H1 (cell line): ENCODE results near the gene SYVN1. TPM values are rescaled to one million over a fixed set of nuclear protein-coding genes. Genes with fewer than 3 reads are reported as not detected.

Experiments
- CTCF ChIA-PET: fragments of 300-600 bp; sonication (Branson Sonifier 250); formaldehyde crosslinking; loops from one replicate; lab custom pipeline; 2021; ENCODE audit not compliant: partially characterized antibody; lab: Charles Lee
- POLR2A ChIA-PET: fragments of 300-600 bp; sonication (Branson Sonifier 250); formaldehyde crosslinking; loops from one replicate; lab custom pipeline; 2021; ENCODE audit warnings: inconsistent platforms; ENCODE audit not compliant: partially characterized antibody; lab: Charles Lee
- DNase-seq, 2 experiments: peaks; one replicate each; pipeline versions ENCODE4 v3.0.0 to v3.0.0-alpha.2; 2010 to 2022; ENCODE audit warnings: low spot score in 2 of 2, low read depth in 1 of 2, mixed read lengths in 1 of 2
- FAIRE-seq: peaks from 2 replicates; lab custom pipeline; 2011; peaks lifted over from hg19 to GRCh38; lab: Jason Lieb, UNC
- H2AFZ ChIP-seq: 2 replicates; pipeline ENCODE4 v1.8.1; 2012; ENCODE audit warnings: low read length, inconsistent platforms
- H2AK5ac ChIP-seq: 2 replicates; pipeline ENCODE4 v1.6.1; 2013; ENCODE audit warnings: low read depth, low read length
- H2BK120ac ChIP-seq: replicated peaks from 2 replicates; pipeline ENCODE3; 2013; ENCODE audit warnings: low read depth, low read length, inconsistent platforms
- H2BK12ac ChIP-seq: 2 replicates; pipeline ENCODE4 v1.6.1; 2013; ENCODE audit warnings: low read depth, low read length
- H2BK15ac ChIP-seq: 2 replicates; pipeline ENCODE4 v1.6.1; 2013; ENCODE audit warnings: low read length
- H2BK20ac ChIP-seq: 2 replicates; pipeline ENCODE4 v1.6.1; 2013; ENCODE audit warnings: low read length
- H2BK5ac ChIP-seq: 2 replicates; pipeline ENCODE4 v1.6.1; 2013; ENCODE audit warnings: low read depth, low read length
- H3K14ac ChIP-seq: 2 replicates; pipeline ENCODE4 v1.6.1; 2013; ENCODE audit warnings: inconsistent platforms; ENCODE audit not compliant: insufficient read length
- H3K18ac ChIP-seq: 2 replicates; pipeline ENCODE4 v1.6.1; 2013; ENCODE audit warnings: low read length; ENCODE audit errors: extremely low read depth
- H3K23ac ChIP-seq: 2 replicates; pipeline ENCODE4 v1.6.1; 2013; ENCODE audit warnings: inconsistent platforms; ENCODE audit not compliant: insufficient read length
- H3K23me2 ChIP-seq: 2 replicates; pipeline ENCODE4 v1.6.1; 2013; ENCODE audit warnings: low read depth, low read length
- H3K27ac ChIP-seq: 2 replicates; pipeline ENCODE4 v1.6.1; 2011; ENCODE audit warnings: low read depth, low read length, inconsistent platforms
- H3K27me3 ChIP-seq, 4 experiments: replicated peaks in 1 of 4; 1 replicate in 1 of 4; 2 replicates in 3 of 4; pipeline versions ENCODE4 v1.6.1 to v1.8.1; 2011 to 2013; ENCODE audit warnings: low read length in 3 of 4, mild to moderate bottlenecking in 3 of 4, inconsistent platforms in 2 of 4, mixed read lengths in 2 of 4, moderate library complexity in 1 of 4; ENCODE audit not compliant: control insufficient read depth in 3 of 4, insufficient read depth in 3 of 4; ENCODE audit errors: extremely low read depth in 1 of 4
- H3K36me3 ChIP-seq, 4 experiments: 2 replicates each; pipeline versions ENCODE4 v1.6.1 to v1.8.1; 2011 to 2013; ENCODE audit warnings: mild to moderate bottlenecking in 4 of 4, low read length in 3 of 4, moderate library complexity in 2 of 4, control low read depth in 1 of 4, inconsistent platforms in 1 of 4; ENCODE audit not compliant: insufficient read depth in 4 of 4, control insufficient read depth in 2 of 4
- H3K4ac ChIP-seq: replicated peaks from 2 replicates; pipeline ENCODE3; 2013; ENCODE audit warnings: low read length, low read depth, mixed read lengths, inconsistent platforms; ENCODE audit not compliant: insufficient read length
- H3K4me1 ChIP-seq, 4 experiments: replicated peaks in 1 of 4; 1 replicate in 1 of 4; 2 replicates in 3 of 4; pipeline versions ENCODE4 v1.6.1 to v1.8.1; 2011 to 2013; ENCODE audit warnings: low read length in 3 of 4, inconsistent platforms in 2 of 4, mixed read lengths in 1 of 4; ENCODE audit not compliant: insufficient read depth in 4 of 4, control insufficient read depth in 3 of 4
- H3K4me2 ChIP-seq, 2 experiments: 2 replicates each; pipeline versions ENCODE4 v1.6.1 to v1.8.1; 2011 to 2013; ENCODE audit warnings: low read depth in 2 of 2, low read length in 2 of 2, control low read depth in 1 of 2, inconsistent platforms in 1 of 2, mild to moderate bottlenecking in 1 of 2; ENCODE audit not compliant: insufficient read depth in 1 of 2
- H3K4me3 ChIP-seq, 4 experiments: fragments of 200-600, 300-600 bp in 1 of 4; sonication (generic), shearing (Covaris generic), sonication (Bioruptor Twin) in 1 of 4; 2 replicates each; pipeline versions ENCODE4 v1.5.1 to v1.8.1; 2011 to 2016; ENCODE audit warnings: low read length in 4 of 4, low read depth in 3 of 4, control low read depth in 2 of 4, inconsistent platforms in 2 of 4, mild to moderate bottlenecking in 2 of 4, mixed read lengths in 1 of 4, moderate library complexity in 1 of 4; ENCODE audit not compliant: insufficient read depth in 2 of 4; ENCODE audit errors: extremely low read depth in 1 of 4
- H3K56ac ChIP-seq: replicated peaks from 2 replicates; pipeline ENCODE3; 2013; ENCODE audit warnings: low read depth, mild to moderate bottlenecking, mixed read lengths, low read length, inconsistent platforms; ENCODE audit not compliant: insufficient read length
- H3K79me1 ChIP-seq: 2 replicates; pipeline ENCODE4 v1.6.1; 2013; ENCODE audit warnings: low read depth, low read length, control low read depth
- H3K79me2 ChIP-seq, 2 experiments: 2 replicates each; pipeline versions ENCODE4 v1.6.1 to v1.8.1; 2012 to 2013; ENCODE audit warnings: low read length in 2 of 2, mild to moderate bottlenecking in 2 of 2, inconsistent platforms in 1 of 2; ENCODE audit not compliant: insufficient read depth in 2 of 2, control insufficient read depth in 1 of 2
- H3K9ac ChIP-seq, 4 experiments: replicated peaks in 1 of 4; 1 replicate in 1 of 4; 2 replicates in 3 of 4; pipeline versions ENCODE4 v1.6.1 to v1.8.1; 2011 to 2013; ENCODE audit warnings: low read depth in 3 of 4, low read length in 3 of 4, control low read depth in 2 of 4, mild to moderate bottlenecking in 2 of 4, moderate library complexity in 2 of 4, inconsistent platforms in 1 of 4; ENCODE audit errors: extremely low read depth in 1 of 4
- H3K9me3 ChIP-seq, 2 experiments: 2 replicates each; pipeline versions ENCODE4 v1.6.1 to v1.8.1; 2012 to 2013; ENCODE audit warnings: mild to moderate bottlenecking in 2 of 2, moderate library complexity in 2 of 2, control low read depth in 1 of 2, inconsistent platforms in 1 of 2, low read depth in 1 of 2, low read length in 1 of 2, mixed read lengths in 1 of 2; ENCODE audit not compliant: insufficient read depth in 2 of 2
- H4K20me1 ChIP-seq, 2 experiments: replicated peaks in 1 of 2; 2 replicates each; pipeline versions ENCODE3 to v1.8.1; 2011 to 2013; ENCODE audit warnings: inconsistent platforms in 2 of 2, low read length in 2 of 2, mild to moderate bottlenecking in 1 of 2; ENCODE audit not compliant: insufficient read depth in 2 of 2, control insufficient read depth in 1 of 2
- H4K5ac ChIP-seq: 2 replicates; pipeline ENCODE4 v1.6.1; 2013; ENCODE audit warnings: low read length, low read depth, mixed read lengths, inconsistent platforms; ENCODE audit not compliant: insufficient read length
- H4K8ac ChIP-seq: 2 replicates; pipeline ENCODE4 v1.8.0; 2013; ENCODE audit warnings: mild to moderate bottlenecking, moderate library complexity, low read length, inconsistent platforms; ENCODE audit not compliant: insufficient read depth; ENCODE audit errors: extremely low read depth
- H4K91ac ChIP-seq: replicated peaks from 2 replicates; pipeline ENCODE3; 2013; ENCODE audit warnings: low read length, mixed read lengths, inconsistent platforms; ENCODE audit not compliant: insufficient read length
- BRCA1 ChIP-seq: IDR thresholded peaks from 2 replicates; pipeline ENCODE4 v1.6.1; 2012; ENCODE audit warnings: low read depth, low read length, improper control_type of control experiment
- CEBPB ChIP-seq: IDR thresholded peaks from 2 replicates; pipeline ENCODE4 v1.6.1; 2012; ENCODE audit warnings: low read depth, low read length
- CHD2 ChIP-seq: IDR thresholded peaks from 2 replicates; pipeline ENCODE4 v1.6.1; 2012; ENCODE audit warnings: low read length, improper control_type of control experiment
- CTBP2 ChIP-seq: IDR thresholded peaks from 2 replicates; pipeline ENCODE4 v1.7.0; 2011; ENCODE audit warnings: borderline replicate concordance, mild to moderate bottlenecking, moderate library complexity, mixed read lengths, low read length; ENCODE audit not compliant: insufficient read depth, insufficient read length
- GTF2F1 ChIP-seq: IDR thresholded peaks from 2 replicates; pipeline ENCODE4 v1.6.1; 2012; ENCODE audit warnings: low read depth, low read length, improper control_type of control experiment, borderline replicate concordance
- HDAC6 ChIP-seq: IDR thresholded peaks from one replicate; pipeline ENCODE4 v1.7.1; 2012; ENCODE audit warnings: low read depth, mild to moderate bottlenecking, inconsistent platforms, low read length, moderate library complexity
- KDM4A ChIP-seq: IDR thresholded peaks from one replicate; pipeline ENCODE4 v1.7.1; 2012; ENCODE audit warnings: low read depth, mild to moderate bottlenecking, moderate library complexity, low read length, inconsistent platforms; ENCODE audit not compliant: severe bottlenecking
- MAFK ChIP-seq: IDR thresholded peaks from 2 replicates; pipeline ENCODE4 v1.6.1; 2012; ENCODE audit warnings: low read depth, mild to moderate bottlenecking, improper control_type of control experiment, low read length
- RNF2 ChIP-seq: fragments of 200-900, 300-1000 bp; sonication (generic); IDR thresholded peaks from 2 replicates; pipeline ENCODE4 v1.7.1; 2016; ENCODE audit warnings: borderline replicate concordance, low read depth, mild to moderate bottlenecking, antibody characterized with exemption, low read length; ENCODE audit not compliant: poor library complexity, severe bottlenecking; ENCODE audit errors: missing control alignments
- SP4 ChIP-seq: IDR thresholded peaks from 2 replicates; pipeline ENCODE4 v1.6.1; 2012; ENCODE audit warnings: low read length, inconsistent platforms
- TBP ChIP-seq: IDR thresholded peaks from 2 replicates; pipeline ENCODE4 v1.6.1; 2011; ENCODE audit warnings: low read depth, low read length, improper control_type of control experiment
- TCF12 ChIP-seq: IDR thresholded peaks from 2 replicates; pipeline ENCODE4 v1.6.1; 2011; ENCODE audit warnings: low read depth, mild to moderate bottlenecking, low read length
- WGBS, 2 experiments: shearing (Covaris generic) in 1 of 2; methylation state at CpG; one replicate each; pipeline versions ENCODE4 v1.1.6 to v1.1.7; 2013 to 2015; ENCODE audit warnings: low lambda C conversion rate in 2 of 2, mixed read lengths in 2 of 2, inconsistent platforms in 1 of 2, low coverage in 1 of 2, missing lambda C conversion rate in 1 of 2; ENCODE audit not compliant: insufficient replicate concordance in 2 of 2, insufficient coverage in 1 of 2, insufficient read length in 1 of 2; ENCODE audit errors: extremely low coverage in 1 of 2, missing lambda C conversion rate in 1 of 2; 5-methylcytosine and 5-hydroxymethylcytosine counted together
- polyA plus RNA-seq, 7 experiments: library from polyadenylated mRNA; depleted of rRNA in 3 of 7; stranded (reverse) in 5 of 7; unstranded in 2 of 7; fragments of >200 nt in 5 of 7; fragments of 200-250 nt in 2 of 7; gene quantifications; 1 replicate in 5 of 7; 2 replicates in 1 of 7; 4 replicates in 1 of 7; pipeline versions ENCODE4 v1.2.1 to v1.2.3, GENCODE V29; 2011 to 2013; ENCODE audit warnings: missing spikeins in 2 of 7, mixed read lengths in 2 of 7
- total RNA-seq: library from RNA; stranded (reverse); fragmentation: NEBNext Ultra II Directional; extraction: Animal tissue kit (Norgen Biotek cat#: 25700); gene quantifications from 2 replicates; pipeline ENCODE4 v1.2.1, GENCODE V29; 2021

The SYVN1 gene
- total and polyA plus RNA-seq, 2 of the 8 experiments (the other 6 are each of a cell fraction or from before 2014, with no cell fraction given) = 27.8 to 29.4 TPM

DNA sequence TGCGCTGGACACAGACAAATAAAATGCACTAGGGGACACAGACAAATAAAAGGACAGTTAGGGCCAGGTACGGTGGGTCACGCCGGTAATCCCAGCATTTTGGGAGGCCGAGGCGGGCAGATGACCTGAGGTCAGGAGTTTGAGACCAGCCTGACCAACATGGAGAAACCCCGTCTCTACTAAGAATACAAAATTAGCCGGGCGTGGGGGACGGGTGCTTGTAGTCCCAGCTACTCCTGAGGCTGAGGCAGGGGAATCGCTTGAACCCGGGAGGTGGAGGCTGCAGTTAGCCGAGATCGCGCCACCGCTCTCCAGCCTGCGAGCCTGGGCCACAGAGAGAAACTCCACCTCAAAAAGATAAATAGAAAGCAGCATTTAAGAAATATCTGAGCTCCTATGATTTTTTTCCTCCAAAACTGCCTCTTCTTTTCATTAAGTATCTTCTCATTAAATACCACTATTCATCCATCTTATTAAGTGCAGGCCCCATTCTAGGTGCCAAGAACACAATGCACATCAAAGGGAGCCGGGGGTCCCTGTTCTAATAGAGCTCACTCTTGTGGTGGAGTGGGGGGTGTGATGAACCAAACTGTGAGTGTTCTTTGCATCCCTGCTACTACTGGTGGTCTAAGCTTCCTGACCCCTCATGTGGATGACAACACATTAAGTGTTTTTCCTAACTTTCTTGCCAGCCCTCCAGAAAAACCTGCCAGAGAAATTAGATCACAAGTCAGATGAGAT, 16.1 kb downstream of the SYVN1 start:
- FAIRE-seq = no peak
- TF ChIP-seq BRCA1 (no peak), MAFK (no peak), TCF12 (no peak), HDAC6 (no peak), RNF2 (no peak), CTBP2 (no peak), KDM4A (no peak), CEBPB (no peak), GTF2F1 (no peak), TBP (no peak), CHD2 (no peak), SP4 (no peak)

More for the DNA sequence above, 16.1 kb downstream of the SYVN1 start:
- Histone ChIP-seq H2AK5ac (no peak overlapping the region), H2BK5ac (no peak overlapping the region), H3K18ac (no peak overlapping the region), H4K20me1 (peaks cover 4 to 6% of the 10 kb centered on the region in 2 experiments), H3K23me2 (peaks cover 8% of the 10 kb centered on the region; the same call in 1 of the 2 replicates), H2BK120ac (no peak overlapping the region), H3K14ac (no peak overlapping the region), H3K4me3 (no peak overlapping the region), H2BK15ac (no peak overlapping the region), H3K56ac (no peak overlapping the region), H3K27ac (no peak overlapping the region), H3K27me3 (no peaks in the 10 kb centered on the region), H3K9me3 (no peaks in the 10 kb centered on the region), H4K5ac (no peak overlapping the region), H4K8ac (peak overlapping the region; percentile 7; the same call in 1 of the 2 replicates), H3K4me2 (no peak overlapping the region; a peak in 1 of 4 replicates), H3K79me1 (peaks cover 16% of the 10 kb centered on the region), H3K9ac (no peak overlapping the region), H2BK12ac (no peak overlapping the region), H3K23ac (no peak overlapping the region), H3K79me2 (peaks cover 6 to 32% of the 10 kb centered on the region in 2 experiments), H2AFZ (no peak overlapping the region), H4K91ac (no peak overlapping the region), H3K36me3 (peaks cover 11 to 35% (median 18%) of the 10 kb centered on the region in 4 experiments), H2BK20ac (no peak overlapping the region), H3K4ac (no peak overlapping the region), H3K4me1 (peaks cover 2 to 15% (median 10%) of the 10 kb centered on the region in 4 experiments)
- POLR2A ChIA-PET = interaction anchor here (0.7 to 17.4 kb wide), 25 partner anchors 9 to 483 kb away, joined by 3 to 305 read pairs (median 5); partner anchors contain the start of genes ARL2, CAPN1, CDCA5 and MALAT1
- DNase-seq = no peak
- CTCF ChIA-PET = interaction anchor here (0.6 to 2.2 kb wide), 13 partner anchors 9 to 144 kb away, joined by 3 to 12 read pairs (median 3); partner anchors contain the start of gene POLA2
- WGBS, 2 experiments = 88% methylated on average over 18 of the region's 18 CpGs; no CpG with 5 or more reads in 1 of the 2 experiments
